ENCODE data around the gene CXXC1. TPM values are rescaled to one million over a fixed set of nuclear protein-coding genes. Genes with fewer than 3 reads are reported as not detected.

Gene CXXC1
- polyA plus RNA-seq, 1 donor (not counting 4 experiments of a cell fraction or from before 2014, with no cell fraction given), result 33.6 TPM

DNA sequence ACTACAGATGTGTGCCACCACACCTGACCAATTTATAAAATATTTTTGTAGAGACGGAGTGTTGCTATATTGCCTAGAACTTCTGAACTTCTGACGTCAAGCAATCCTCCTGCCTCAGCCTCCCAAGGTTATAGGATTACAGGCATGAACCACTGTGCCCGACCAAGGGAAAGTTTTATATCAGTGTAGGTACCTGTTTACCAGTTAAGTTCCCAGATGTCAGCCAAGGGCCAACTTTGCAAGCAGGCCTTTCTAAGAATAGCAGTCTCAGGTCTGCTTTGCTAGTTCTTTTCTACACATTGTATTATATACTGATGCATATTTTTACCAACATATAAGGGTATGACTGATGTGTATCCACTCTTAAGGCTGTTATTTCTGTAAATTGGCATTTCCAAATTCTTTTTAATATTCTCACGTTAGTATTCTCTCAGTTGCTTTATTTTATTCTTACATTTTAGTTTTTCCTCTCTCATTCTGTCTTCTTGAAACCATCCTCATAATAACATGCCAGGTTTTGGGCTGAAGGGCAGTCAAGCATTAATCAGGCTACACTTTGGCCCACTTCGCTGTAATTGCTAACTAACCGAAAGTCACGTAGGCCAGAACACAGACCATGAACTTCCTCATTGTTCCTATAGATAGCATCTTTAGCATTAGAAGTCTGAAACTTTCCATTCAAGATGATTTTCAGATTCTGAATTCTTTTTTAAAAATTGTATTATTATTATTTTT is 25.0 kb upstream of the CXXC1 start:
- FAIRE-seq, result no peak
- no peaks in the 10 kb centered on the region for H3K9me1 ChIP-seq (ENCODE audit: control insufficient read depth, extremely low read depth, insufficient read depth, low read length)
- dilution Hi-C loops (cut with MboI; ENCODE audit: extremely low pct_ligation_motif_present, low sequenced_read_pairs), result no loop called here

GRCh38 chr18:50311650-50312049 is 24.2 kb upstream of the CXXC1 start:
- TF ChIP-seq CTCF (optimal IDR thresholded peaks at IDR 0.05 in 1 of 3, IDR thresholded peaks at IDR 0.05 in 1 of 3, conservative IDR thresholded peaks at IDR 0.05 in 1 of 3; ENCODE audit: extremely low read depth in 1 of 3, insufficient read depth in 2 of 3, low read length in 3 of 3) (no peak), EZH2 (IDR thresholded peaks at IDR 0.05; ENCODE audit: low read length) (no peak)
- Histone ChIP-seq H3K9me1 (ENCODE audit: control insufficient read depth, extremely low read depth, insufficient read depth, low read length) (no peaks in the 10 kb centered on the region), H3K79me2 (ENCODE audit: control insufficient read depth, insufficient read depth, low read length) (no peaks in the 10 kb centered on the region)

More for the DNA sequence above, 25.0 kb upstream of the CXXC1 start:
- Histone ChIP-seq H3K27ac (ENCODE audit: control insufficient read depth, insufficient read depth, low read length) (no peak overlapping the region), H3K36me3 (ENCODE audit: control insufficient read depth in 2 of 2, extremely low read depth in 1 of 2, insufficient read depth in 2 of 2, low read length in 2 of 2) (no peaks in the 10 kb centered on the region), H3K4me1 (ENCODE audit: control insufficient read depth, extremely low read depth, insufficient read depth, low read length) (peaks cover 10% of the 10 kb centered on the region), H3K4me2 (ENCODE audit: control insufficient read depth, extremely low read depth, insufficient read depth, low read depth, low read length) (no peak overlapping the region), H2AFZ (ENCODE audit: control insufficient read depth, low read length) (no peak overlapping the region), H3K9ac (ENCODE audit: control insufficient read depth, extremely low read depth, insufficient read depth, low read length) (no peak overlapping the region), H3K27me3 (ENCODE audit: control insufficient read depth, extremely low read depth, insufficient read depth, low read length) (peaks cover 3% of the 10 kb centered on the region), H3K79me2 (ENCODE audit: control insufficient read depth, insufficient read depth, low read length) (no peaks in the 10 kb centered on the region), H4K20me1 (ENCODE audit: control insufficient read depth, extremely low read depth, insufficient read depth, low read length) (no peaks in the 10 kb centered on the region), H3K4me3 (ENCODE audit: control insufficient read depth in 2 of 3, extremely low read depth in 1 of 3, insufficient read depth in 2 of 3, low read depth in 1 of 3, low read length in 3 of 3) (no peak overlapping the region), H3K9me3 (ENCODE audit: control insufficient read depth, low read depth, low read length) (no peaks in the 10 kb centered on the region)
- no peak for DNase-seq (ENCODE audit: low read depth, low spot score)
- TF ChIP-seq EZH2 (IDR thresholded peaks at IDR 0.05; ENCODE audit: low read length) (no peak), CTCF (optimal IDR thresholded peaks at IDR 0.05 in 1 of 3, IDR thresholded peaks at IDR 0.05 in 1 of 3, conservative IDR thresholded peaks at IDR 0.05 in 1 of 3; ENCODE audit: extremely low read depth in 1 of 3, insufficient read depth in 2 of 3, low read length in 3 of 3) (no peak)

More at GRCh38 chr18:50311650-50312049, 24.2 kb upstream of the CXXC1 start:
- Histone ChIP-seq H3K36me3 (ENCODE audit: control insufficient read depth in 2 of 2, extremely low read depth in 1 of 2, insufficient read depth in 2 of 2, low read length in 2 of 2) (no peaks in the 10 kb centered on the region), H3K4me3 (ENCODE audit: control insufficient read depth in 2 of 3, extremely low read depth in 1 of 3, insufficient read depth in 2 of 3, low read depth in 1 of 3, low read length in 3 of 3) (no peak overlapping the region), H2AFZ (ENCODE audit: control insufficient read depth, low read length) (no peak overlapping the region), H3K9ac (ENCODE audit: control insufficient read depth, extremely low read depth, insufficient read depth, low read length) (no peak overlapping the region), H3K27ac (ENCODE audit: control insufficient read depth, insufficient read depth, low read length) (no peak overlapping the region), H3K4me1 (ENCODE audit: control insufficient read depth, extremely low read depth, insufficient read depth, low read length) (peaks cover 14% of the 10 kb centered on the region), H3K9me3 (ENCODE audit: control insufficient read depth, low read depth, low read length) (no peaks in the 10 kb centered on the region), H3K4me2 (ENCODE audit: control insufficient read depth, extremely low read depth, insufficient read depth, low read depth, low read length) (no peak overlapping the region), H3K27me3 (ENCODE audit: control insufficient read depth, extremely low read depth, insufficient read depth, low read length) (peaks cover 3% of the 10 kb centered on the region), H4K20me1 (ENCODE audit: control insufficient read depth, extremely low read depth, insufficient read depth, low read length) (no peaks in the 10 kb centered on the region)
- FAIRE-seq (no peak), DNase-seq (ENCODE audit: low read depth, low spot score) (no peak)
- dilution Hi-C loops (cut with MboI; ENCODE audit: extremely low pct_ligation_motif_present, low sequenced_read_pairs), result no loop called here

Measured in keratinocyte (primary cell).